ENCODE measurements around the gene POLR3K. TPM values are rescaled to one million over a fixed set of nuclear protein-coding genes. Genes with fewer than 3 reads are reported as not detected.
"Not testable (repeated sequence)": the region's sequence is repeated elsewhere in the genome, so short reads cannot be mapped to it uniquely, and the experiment has no call there.

POLR3K gene
- total RNA-seq, 1 experiment from 2014 or later, result 29.3 TPM

DNA sequence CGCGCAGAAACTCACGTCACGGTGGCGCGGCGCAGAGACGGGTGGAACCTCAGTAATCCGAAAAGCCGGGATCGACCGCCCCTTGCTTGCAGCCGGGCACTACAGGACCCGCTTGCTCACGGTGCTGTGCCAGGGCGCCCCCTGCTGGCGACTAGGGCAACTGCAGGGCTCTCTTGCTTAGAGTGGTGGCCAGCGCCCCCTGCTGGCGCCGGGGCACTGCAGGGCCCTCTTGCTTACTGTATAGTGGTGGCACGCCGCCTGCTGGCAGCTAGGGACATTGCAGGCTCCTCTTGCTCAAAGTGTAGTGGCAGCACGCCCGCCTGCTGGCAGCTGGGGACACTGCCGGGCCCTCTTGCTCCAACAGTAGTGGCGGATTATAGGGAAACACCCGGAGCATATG is 42.6 kb downstream of the POLR3K start:
- H3K4me3 Mint-ChIP-seq (ENCODE audit: unreplicated experiment); BruUV-seq (replicated peaks); H3K36me3 ChIP-seq (ENCODE audit: control insufficient read depth, insufficient read depth, low read length); H3K27me3 Mint-ChIP-seq (ENCODE audit: insufficient read depth, unreplicated experiment); H3K27me3 ChIP-seq (replicated peaks; ENCODE audit: control insufficient read depth, insufficient read depth, low read length); H3K4me3 ChIP-seq (ENCODE audit: low read depth, low read length); POLR2A ChIA-PET; H3K27ac Mint-ChIP-seq (ENCODE audit: unreplicated experiment); H3K9me3 ChIP-seq; intact Hi-C loops (cut with micrococcal nuclease; ENCODE audit: unreplicated experiment); H3K36me3 Mint-ChIP-seq (ENCODE audit: insufficient read depth, unreplicated experiment); H3K4me1 ChIP-seq; CTCF ChIA-PET; H3K4me1 Mint-ChIP-seq (ENCODE audit: low read depth, unreplicated experiment); H3K9me3 Mint-ChIP-seq (ENCODE audit: unreplicated experiment): not testable (repeated sequence)
- TF ChIP-seq, protein P1, sequence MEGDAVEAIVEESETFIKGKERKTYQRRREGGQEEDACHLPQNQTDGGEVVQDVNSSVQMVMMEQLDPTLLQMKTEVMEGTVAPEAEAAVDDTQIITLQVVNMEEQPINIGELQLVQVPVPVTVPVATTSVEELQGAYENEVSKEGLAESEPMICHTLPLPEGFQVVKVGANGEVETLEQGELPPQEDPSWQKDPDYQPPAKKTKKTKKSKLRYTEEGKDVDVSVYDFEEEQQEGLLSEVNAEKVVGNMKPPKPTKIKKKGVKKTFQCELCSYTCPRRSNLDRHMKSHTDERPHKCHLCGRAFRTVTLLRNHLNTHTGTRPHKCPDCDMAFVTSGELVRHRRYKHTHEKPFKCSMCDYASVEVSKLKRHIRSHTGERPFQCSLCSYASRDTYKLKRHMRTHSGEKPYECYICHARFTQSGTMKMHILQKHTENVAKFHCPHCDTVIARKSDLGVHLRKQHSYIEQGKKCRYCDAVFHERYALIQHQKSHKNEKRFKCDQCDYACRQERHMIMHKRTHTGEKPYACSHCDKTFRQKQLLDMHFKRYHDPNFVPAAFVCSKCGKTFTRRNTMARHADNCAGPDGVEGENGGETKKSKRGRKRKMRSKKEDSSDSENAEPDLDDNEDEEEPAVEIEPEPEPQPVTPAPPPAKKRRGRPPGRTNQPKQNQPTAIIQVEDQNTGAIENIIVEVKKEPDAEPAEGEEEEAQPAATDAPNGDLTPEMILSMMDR (IDR thresholded peaks at IDR 0.05; ENCODE audit: insufficient read depth in 1 of 2, low read depth in 1 of 2, low read length in 1 of 2, severe bottlenecking in 1 of 2, unreplicated experiment in 1 of 2), result peak; percentile 67 to 88
- peak; percentile 92 to 94 for DNase-seq

DNA sequence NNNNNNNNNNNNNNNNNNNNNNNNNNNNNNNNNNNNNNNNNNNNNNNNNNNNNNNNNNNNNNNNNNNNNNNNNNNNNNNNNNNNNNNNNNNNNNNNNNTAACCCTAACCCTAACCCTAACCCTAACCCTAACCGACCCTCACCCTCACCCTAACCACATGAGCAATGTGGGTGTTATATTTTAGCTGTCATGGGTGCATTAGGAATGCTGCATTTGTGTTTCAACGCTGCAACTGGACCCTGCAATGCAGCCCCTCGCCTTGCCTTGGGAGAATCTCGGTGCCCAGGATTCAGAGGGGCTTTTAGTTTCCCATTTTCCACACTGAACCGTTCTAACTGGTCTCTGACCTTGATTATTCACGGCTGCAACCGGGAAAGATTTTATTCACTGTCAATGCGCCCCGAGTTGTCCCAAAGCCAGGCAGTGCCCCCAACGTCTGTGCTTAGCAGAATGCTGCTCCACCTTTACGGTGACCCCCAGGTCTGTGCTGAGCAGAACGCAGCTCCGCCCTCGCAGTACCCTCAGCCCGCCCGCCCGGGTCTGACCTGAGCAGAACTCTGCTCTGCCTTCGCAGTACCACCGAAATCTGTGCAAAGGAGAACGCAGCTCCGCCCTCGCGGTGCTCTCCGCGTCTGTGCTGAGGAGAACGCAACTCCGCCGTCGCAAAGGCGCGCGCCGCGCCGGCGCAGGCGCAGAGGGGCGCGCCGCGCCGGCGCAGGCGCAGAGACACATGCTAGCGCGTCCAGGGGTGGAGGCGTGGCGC is 43.3 kb downstream of the POLR3K start:
- TF ChIP-seq, protein P1 (IDR thresholded peaks at IDR 0.05; ENCODE audit: insufficient read depth in 1 of 2, low read depth in 1 of 2, low read length in 1 of 2, severe bottlenecking in 1 of 2, unreplicated experiment in 1 of 2), result no peak
- peak overlapping the region; percentile 50 for H3K4me3 Mint-ChIP-seq (ENCODE audit: unreplicated experiment)
- H3K36me3 Mint-ChIP-seq (ENCODE audit: insufficient read depth, unreplicated experiment), result no peaks in the 10 kb centered on the region
- Histone ChIP-seq H3K9me3 (no peaks in the 10 kb centered on the region), H3K4me1 (no peaks in the 10 kb centered on the region), H3K27me3 (replicated peaks; ENCODE audit: control insufficient read depth, insufficient read depth, low read length) (no peaks in the 10 kb centered on the region), H3K36me3 (ENCODE audit: control insufficient read depth, insufficient read depth, low read length) (no peaks in the 10 kb centered on the region), H3K4me3 (ENCODE audit: low read depth, low read length) (peak overlapping the region; percentile 18)
- H3K4me1 Mint-ChIP-seq (ENCODE audit: low read depth, unreplicated experiment), result no peaks in the 10 kb centered on the region
- ChIA-PET POLR2A (no interaction called here), CTCF (no interaction called here)
- DNase-seq, result no peak
- no TSS peak for BruUV-seq (replicated peaks)
- no peak overlapping the region for H3K27ac Mint-ChIP-seq (ENCODE audit: unreplicated experiment)
- no peaks in the 10 kb centered on the region for H3K27me3 Mint-ChIP-seq (ENCODE audit: insufficient read depth, unreplicated experiment)
- intact Hi-C loops (cut with micrococcal nuclease; ENCODE audit: unreplicated experiment), result no loop called here
- no peaks in the 10 kb centered on the region for H3K9me3 Mint-ChIP-seq (ENCODE audit: unreplicated experiment)

Small RNA genes lying within 50 kb of the gene (microRNA-seq; reads per million reads assigned to microRNA genes)
- not detected for gene MIR6859-4

Other genes starting within 250 kb of the POLR3K start
- 57.1 and 60.7 TPM in 2 replicates for gene SNRNP25, start 220 bp upstream of the POLR3K start, total RNA-seq (2022)
- gene RHBDF1, start 19.0 kb upstream of the POLR3K start, total RNA-seq (2022), result 62.3 and 65.8 TPM in 2 replicates
- gene MPG, start 24.6 kb upstream of the POLR3K start, total RNA-seq (2022), result 39.1 and 41.1 TPM in 2 replicates
- 47.2 and 54.0 TPM in 2 replicates for gene NPRL3, start 85.1 kb upstream of the POLR3K start, total RNA-seq (2022)
- not detected in 2 replicates for gene HBZ, start 99.0 kb upstream of the POLR3K start, total RNA-seq (2022)
- not detected in 2 replicates for gene HBM, start 112.4 kb upstream of the POLR3K start, total RNA-seq (2022)
- gene HBA2, start 119.3 kb upstream of the POLR3K start, total RNA-seq (2022), result 2.1 TPM in 1 of 2 replicates, not detected in the other
- gene HBA1, start 123.1 kb upstream of the POLR3K start, total RNA-seq (2022), result 3.6 and 8.6 TPM in 2 replicates
- 7.0 and 9.2 TPM in 2 replicates for gene HBQ1, start 126.9 kb upstream of the POLR3K start, total RNA-seq (2022)
- gene LUC7L, start 175.8 kb upstream of the POLR3K start, total RNA-seq (2022), result 80.7 and 86.1 TPM in 2 replicates
- gene FAM234A, start 181.2 kb upstream of the POLR3K start, total RNA-seq (2022), result 71.7 and 77.7 TPM in 2 replicates
- gene RGS11, start 222.3 kb upstream of the POLR3K start, total RNA-seq (2022), result 5.3 and 8.9 TPM in 2 replicates
- 1.9 and 2.1 TPM in 2 replicates for gene ARHGDIG, start 227.0 kb upstream of the POLR3K start, total RNA-seq (2022)
- gene PDIA2, start 229.6 kb upstream of the POLR3K start, total RNA-seq (2022), result 0.28 and 0.41 TPM in 2 replicates

Data from Caco-2 (cell line).